GM21390 (cell line): Measurements from ENCODE around the gene HMG20A.

Experiments
- ATAC-seq: cut with Tn5 transposase; IDR thresholded peaks from one replicate; pipeline ENCODE4 v1.9.1; 2021; ENCODE audit not compliant: unreplicated experiment

The HMG20A gene

DNA sequence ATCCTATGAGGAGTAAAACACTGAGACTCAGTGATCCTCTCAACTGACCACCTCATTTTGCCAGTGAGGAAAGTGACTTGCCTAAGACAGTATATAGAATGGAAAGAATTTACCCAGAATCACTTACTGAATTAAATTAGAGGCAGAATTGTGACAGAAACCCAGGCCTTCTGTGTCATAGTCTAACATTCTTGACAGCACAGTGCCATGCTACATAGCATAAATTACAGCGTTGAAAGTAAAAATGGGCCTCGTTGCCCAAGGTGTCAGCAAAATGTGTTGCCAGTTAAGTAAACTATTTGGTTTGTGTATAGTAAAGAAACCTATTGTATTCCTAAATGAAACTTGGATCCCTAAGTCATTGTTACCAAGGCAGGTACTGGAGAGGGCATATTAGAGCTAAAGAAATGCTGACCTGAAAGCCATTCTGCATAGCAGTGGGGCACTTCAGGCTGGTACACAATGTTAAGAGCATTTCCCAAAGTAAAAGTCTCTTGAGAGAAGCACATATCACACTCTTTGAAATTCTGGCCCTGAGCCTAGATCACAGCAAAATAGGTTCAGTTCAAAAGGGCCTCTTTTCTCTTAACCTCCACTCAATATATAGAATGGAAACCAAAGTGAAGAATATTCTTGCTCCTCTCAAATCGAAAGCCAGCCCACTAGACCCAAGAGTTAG lies 53.8 kb downstream of the HMG20A start:
- no peak for ATAC-seq

DNA sequence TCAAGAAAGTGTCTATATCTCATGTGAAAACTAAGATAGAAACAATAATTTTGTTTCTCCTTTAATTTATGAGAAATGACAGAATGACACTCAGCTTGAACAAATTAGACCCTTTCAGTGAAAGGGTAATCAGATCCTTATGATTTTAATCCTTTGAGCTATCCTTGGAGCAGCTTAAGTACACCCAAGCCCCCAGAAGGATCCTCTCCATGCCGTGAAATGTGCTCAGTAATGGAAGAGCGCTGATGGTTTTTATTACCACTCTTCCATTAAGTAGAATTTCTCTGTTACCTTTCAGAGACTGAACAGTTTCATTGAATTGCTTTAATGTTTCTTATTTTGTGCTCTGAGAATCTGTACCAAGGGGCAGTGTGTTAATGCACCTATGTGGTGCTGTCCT lies 54.3 kb downstream of the HMG20A start:
- ATAC-seq = no peak

DNA sequence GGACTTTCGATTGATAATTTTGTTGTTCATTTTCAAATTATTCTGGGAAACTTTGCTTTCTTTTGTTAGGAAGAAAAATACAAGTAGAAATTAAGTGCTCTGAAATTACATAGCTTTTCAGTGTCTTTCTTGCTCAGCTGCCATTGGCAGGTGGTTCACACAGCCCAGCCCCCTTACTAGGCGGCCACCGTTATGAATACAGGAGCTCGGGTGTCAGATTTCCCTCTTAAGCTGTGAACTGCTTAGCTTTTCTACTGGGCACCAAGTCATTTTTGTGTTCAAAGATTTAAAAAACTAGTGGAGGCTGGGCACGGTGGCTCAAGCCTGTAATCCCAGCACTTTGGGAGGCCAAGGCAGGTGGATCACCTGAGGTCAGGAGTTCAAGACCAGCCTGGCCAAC lies 55.2 kb downstream of the HMG20A start:
- ATAC-seq = no peak

DNA sequence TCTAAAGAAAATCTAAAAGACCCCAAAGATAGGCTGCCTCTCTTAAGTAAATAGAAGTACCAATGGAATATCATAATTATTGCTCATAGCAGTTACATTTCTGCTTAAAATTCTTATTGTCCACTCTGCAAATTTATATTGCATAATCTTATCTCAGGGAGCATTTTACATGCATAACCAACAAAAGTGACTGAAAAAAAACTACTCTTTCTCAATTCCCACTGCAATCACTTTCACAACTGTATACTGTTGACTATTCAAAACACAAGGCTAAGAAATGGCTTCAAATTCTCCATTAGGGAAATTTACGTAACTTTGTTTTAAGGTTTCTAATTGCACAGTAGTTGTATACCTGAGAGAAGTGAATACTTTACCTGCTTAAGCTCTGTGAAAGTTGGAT lies 56.3 kb downstream of the HMG20A start:
- no peak for ATAC-seq

DNA sequence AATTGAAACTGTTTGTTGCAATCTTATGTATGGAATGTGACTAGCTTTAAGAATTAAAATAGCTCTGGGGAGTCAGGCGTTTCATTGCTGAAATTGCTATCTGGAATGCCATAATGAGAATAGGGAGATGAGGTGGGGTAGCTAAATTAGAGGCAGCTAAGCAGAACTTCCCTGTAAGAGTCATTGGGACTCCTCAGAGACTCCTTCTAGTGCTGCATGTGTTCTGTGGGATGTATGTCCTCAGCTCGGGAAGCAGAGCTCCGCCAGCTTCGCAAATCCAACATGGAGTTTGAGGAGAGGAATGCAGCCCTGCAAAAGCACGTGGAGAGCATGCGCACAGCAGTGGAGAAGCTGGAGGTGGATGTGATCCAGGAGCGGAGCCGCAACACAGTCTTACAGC lies 57.4 kb downstream of the HMG20A start:
- ATAC-seq = no peak

DNA sequence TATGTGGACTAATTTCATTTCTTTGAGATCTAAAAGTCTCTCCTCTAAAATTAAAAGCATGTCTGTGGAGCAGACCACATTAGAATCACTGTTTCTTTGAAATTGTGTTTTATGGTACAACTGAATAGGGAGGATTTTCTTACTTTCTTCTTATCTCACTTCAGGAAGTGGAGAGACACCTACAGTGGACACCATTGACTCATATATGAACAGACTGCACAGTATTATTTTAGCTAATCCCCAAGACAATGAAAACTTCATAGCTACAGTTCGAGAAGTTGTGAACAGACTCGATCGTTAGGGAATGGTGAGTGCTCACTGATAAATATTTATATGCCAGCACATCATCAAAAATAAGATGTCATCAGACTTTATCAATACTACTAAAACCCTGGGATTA lies 58.3 kb downstream of the HMG20A start:
- no peak for ATAC-seq

DNA sequence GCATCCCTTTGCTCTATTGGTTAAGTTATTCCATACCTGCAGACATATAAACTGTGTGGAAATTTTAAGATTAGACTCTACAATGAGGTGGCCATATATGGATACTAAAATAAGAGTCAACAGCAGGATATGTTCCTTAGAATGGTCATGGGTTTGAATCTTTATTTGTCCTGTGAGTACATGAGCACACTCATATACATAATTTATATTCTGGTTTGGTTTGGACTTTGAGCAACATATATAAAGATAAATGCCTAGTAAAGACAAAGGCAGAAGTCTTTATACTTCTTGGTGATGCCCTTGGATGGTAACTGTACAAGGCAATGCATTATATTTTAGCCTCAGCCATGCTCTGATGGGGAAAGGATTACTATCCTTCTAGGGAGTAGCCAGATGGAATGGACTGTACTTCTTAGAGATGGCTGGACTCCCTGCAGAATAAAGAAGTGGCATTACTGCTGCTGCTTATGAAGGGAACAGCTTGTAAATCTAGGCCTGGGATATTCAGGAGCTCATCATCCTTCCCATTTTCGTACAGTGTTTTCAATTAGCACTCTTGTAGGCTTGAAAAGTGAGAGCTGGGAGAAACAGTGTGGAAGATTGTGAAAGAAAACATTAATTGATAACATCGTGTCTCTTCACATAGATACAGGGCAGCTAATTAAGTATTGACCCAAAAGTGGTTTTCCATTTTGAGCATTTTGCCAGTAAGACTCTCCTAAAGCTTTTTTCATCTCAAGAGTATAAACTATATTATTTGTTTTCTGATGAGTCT lies 60.4 kb downstream of the HMG20A start:
- no peak for ATAC-seq

DNA sequence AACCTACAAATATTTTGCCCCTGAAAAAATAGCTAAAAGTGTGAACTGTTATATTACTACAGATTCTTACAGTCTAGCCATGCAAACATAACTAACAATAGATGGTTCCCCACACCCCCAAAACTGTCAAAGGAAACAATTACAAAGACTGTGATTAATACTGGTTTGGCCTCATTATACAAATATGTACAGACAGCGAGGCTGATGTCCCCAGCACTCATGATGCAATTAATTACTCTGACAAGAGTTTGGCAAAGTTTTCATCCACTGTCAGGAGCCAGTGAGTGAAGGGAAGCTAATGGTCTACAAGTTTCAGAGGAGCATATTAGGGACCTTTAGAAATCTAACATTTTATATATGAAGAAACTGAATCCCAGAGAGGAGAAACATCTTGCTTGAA lies 61.0 kb downstream of the HMG20A start:
- no peak for ATAC-seq

DNA sequence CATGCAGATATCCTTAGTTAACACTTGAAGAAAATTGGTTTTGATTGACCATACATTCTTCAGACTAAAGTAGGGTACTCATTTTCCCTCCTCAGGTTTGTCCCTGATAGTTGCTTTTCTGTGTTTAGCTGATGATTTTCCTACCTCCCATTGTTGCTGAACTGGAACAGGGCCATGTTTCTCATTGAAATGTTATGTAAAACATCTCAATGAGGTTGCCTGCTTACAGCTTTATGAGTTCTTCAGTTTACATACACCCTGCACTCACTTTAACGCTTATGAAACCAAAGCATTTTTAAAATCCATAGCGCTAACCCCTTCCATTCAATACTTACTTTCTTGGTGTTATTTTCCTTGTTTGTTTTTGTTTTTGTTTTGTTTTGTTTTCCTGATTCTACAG lies 61.9 kb downstream of the HMG20A start:
- no peak for ATAC-seq

DNA sequence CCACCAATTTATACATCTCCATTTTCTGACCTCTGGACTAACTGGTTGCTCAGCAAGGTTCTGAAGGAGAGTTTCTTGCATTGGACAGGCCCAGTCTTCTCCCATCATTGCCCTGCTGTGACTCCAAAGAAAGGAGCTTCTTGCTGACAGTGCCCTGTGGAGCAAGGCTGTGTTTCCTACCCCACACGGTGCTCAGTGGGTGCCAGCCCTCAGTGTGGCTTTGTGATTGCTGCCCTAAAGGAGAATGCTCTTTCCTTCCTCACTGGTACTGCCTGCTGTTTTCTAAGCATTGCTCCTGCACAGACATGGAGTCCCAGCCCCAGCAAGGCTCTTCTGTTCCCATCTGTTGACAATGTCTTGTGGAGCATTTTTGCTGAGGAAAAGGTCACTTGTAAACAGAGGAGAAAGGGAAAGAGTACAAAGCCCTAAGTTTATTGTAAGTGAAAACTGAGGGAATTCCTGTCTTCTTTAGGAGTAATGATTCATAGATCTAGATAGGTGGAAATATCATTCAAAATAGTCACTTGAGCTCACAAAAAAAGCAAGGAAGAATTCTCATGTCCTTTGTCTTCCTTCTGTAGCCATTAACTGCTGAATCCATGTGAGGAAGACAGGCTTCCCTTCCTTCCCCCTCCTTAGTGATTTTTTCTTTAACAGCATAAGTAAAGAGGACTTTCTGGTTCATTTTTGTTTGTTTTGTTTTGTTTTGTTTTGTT lies 62.9 kb downstream of the HMG20A start:
- no peak for ATAC-seq

DNA sequence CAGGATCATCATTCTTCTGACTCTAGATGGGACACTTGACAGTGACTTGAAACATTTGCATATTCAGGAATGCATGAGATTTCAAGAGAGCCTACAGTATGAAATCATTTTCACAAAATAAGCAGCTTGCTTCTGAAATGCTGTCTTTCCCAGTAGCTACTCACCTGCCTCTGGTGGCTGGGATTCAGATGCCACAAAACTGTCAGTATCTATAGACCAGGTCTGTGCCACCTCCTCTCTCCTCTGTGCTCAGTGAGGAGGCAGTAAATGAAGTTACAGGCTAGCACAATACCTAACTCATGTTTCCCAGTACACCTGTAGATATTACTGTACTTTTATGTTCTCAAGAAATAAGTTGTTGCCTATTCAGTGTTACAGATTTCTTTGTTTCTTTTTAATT lies 64.3 kb downstream of the HMG20A start:
- no peak for ATAC-seq

DNA sequence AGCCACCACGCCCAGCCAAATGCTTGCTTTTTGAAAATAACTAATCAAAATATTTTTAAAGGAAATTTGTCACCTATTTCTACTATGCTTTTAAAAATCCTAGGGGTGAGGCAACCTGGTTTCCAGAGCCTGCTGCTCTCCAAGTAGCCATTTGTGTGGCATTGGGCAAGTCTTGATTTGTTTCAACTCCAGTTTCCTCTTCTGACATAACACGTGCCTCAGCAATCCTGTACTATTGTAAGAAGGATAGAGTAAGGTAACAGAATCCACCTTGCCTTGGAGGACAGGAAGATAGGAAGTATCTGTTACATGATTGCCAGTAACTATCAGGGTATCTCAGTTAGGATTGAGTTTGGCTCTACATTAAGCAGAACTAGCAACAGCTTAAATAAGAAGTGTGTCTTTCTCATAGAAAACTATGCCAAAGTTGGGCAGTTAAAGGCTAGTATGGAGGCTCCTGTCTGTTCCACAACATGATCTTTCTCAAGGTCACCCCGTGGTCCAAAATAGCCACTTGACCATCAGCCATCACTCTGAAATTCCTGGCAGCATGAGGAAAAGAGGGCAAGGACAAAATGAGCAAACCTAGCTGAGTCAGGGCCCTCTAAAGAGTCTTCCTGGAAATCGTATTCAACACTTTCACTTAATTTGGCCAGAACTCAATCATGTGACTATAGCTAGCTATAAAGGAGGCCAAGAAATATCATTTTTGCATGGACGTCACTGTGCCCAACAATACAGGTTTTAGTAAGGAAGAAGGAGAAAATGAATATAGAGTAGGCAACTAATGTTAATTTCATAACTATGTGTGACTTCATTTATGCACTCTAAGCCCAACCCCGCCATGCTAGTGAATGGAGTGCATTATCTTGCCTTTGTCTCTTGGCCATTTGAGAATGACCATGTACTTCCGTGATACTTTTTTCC lies 66.1 kb downstream of the HMG20A start:
- ATAC-seq = no peak

DNA sequence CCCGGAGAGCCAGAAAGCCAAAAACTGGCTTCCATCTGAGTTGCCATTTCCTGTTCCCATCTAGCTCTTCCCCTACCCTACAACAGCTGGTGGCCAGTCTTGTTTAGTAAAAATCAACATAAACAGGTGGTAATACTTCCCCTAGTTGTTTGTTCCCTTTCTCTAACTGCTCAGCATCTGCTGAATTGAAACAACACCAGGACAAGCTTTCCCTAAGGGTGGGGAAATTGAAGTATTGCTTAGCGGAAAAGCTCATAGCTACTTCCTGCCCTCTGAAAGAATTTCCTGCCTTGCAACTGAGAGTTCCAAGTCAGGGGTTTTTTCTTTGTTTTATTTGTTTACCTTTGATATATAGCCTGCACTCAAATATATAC lies 66.8 kb downstream of the HMG20A start:
- ATAC-seq = no peak

DNA sequence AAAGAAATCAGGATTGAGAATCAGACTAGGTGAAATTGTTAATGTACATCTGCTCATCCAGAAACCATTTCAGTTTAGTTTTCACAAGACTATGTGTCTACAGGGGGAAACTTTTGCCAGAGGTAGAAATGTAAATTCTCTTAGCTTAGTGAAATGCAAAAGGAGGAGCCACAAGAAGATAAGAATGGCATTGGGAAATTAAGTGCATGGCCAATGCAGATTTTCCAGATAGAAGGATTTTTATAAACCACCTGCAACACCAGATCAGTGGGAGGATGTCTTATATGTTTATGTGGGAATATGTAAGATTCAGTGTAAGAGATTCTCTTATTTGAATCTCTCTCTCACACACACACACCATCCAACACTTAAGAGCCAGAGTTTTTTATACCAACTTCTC lies 67.2 kb downstream of the HMG20A start:
- ATAC-seq = no peak

DNA sequence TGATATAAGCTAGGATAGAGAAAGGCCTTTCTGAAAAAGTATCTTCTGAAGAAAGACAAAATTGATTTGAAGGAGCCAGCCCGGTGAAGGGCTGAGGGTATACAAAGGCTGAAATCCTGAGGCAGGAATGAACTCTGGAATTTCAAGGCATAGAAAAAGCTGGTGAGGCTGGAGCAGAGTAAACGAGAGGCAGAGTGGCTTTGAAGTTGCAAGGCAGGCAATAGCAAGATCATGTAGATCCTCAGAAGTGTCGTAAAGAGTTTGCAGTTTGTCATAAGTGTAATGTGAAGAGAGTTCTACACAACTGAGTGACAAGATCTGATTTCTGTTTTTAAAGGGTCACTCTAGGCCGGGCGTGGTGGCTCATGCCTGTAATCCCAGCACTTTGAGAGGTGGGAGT lies 69.0 kb downstream of the HMG20A start:
- no peak for ATAC-seq

DNA sequence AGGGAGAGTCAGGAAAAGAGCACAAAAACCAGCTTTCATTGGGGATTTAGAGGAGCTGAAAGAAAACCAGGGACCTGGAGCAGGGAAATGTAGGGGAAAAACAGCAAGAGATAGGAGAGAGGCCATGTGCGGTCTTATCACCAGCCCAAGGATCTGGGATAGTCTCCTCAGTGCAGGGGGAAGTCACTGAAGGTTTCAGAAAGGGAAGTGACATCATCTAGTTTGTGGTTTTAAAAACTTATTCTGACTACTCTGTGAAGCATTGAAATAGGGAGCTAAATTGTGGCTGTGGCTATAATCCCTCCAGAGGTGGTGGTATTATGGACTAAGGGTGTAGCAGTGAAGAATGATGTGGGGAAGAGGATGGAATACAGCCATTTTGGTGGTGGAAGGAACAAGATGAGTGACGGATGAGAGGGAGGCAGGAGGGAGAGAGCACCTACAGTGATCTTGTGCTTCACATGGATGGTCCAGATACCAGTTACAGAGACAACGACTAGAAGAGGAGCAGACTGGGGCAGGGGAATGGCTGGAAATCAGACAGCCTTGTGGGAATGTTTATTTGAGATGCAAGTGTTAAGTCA lies 72.7 kb downstream of the HMG20A start:
- no peak for ATAC-seq

DNA sequence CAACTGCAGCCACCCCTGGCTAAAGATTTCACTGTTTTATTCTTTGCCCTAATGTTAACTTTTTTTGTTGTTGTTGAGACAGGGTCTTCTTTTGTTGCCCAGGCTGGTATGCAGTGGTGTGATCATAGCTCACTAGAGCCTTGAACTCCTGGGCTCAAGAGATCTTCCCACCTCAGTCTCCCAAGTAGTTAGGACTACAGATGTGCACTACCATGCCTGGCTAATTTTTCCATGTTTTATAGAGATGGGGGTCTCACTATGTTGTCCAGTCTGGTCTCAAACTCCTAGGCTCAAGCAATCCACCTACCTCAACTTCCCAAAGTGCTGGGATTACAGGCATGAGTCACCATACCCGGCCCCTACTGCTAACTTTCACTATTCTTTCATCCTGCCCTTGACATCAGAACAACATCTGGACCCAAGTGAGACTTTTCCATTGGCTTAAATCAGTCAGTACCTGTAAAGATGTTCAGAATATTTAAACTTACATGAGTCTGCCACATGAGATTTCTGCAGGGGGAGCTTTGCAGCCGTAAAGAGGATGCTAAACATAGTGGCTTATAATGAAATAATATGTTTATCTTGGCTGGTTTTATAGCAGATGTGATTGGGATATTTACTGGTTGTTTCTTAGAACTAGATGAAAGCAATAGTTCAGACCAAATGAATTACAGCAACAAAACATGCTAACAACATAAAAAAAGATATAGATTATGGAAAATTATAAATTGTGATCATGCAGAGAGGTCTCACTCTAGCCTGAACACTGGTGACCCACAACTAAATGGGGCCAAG lies 73.6 kb downstream of the HMG20A start:
- ATAC-seq = no peak

DNA sequence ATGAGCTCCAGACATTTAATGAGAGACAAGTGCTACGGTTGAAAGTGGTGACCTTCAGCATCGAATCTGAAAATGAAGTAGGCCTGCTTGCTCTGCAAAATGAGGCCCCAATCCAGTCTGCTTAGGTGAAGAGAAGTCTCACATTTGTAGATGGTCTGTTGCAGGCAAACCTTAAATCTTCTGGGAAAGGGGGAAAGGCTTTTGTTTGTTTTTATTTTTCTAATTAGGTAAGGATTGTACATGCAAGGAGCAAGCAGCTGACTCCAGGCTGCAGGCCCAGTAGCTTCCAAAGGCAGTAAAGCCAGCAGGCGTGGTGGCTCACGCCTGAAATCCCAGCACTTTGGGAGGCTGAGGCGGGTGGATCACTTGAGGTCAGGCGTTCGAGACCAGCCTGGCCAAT lies 74.3 kb downstream of the HMG20A start:
- no peak for ATAC-seq

DNA sequence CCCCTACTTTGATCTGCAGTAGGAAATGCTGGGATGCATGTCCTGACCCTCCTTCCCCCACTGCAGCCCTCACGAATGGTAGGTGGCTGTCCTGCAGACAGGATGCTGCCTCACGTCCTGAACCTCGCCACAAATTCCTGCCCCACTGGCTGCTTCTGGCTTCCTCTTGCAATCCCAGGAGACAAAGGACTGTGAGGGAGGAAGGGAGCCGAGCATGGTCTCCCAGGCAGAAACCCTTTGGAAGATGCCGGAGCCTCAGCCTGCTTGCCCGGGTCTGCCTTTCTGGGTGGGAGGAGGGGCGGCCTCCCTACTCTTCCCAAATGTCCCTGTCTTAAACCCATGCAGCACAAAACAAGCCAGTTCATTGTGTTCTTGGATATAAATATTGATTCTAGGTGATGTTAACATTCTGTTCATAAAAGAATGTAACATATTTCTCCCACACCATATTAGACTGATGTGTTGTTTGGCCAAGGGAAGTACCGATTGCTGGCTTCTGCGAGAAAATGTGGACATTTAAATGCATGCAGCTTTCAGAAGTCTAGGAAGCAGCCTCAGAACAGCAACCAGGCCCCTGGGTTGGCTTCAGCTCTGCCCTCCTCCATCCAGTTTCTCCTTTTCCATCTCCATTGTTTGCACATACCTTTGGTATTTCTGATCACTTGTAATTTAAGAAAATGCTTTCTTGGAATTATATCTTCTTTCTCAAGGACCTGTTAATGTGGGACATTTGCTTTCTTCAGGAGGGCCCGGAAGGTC lies 75.3 kb downstream of the HMG20A start:
- ATAC-seq = no peak
